Neural crest cell (in vitro differentiated cells): Measurements from ENCODE around the gene ST6GAL1. TPM values are rescaled to one million over a fixed set of nuclear protein-coding genes. Genes with fewer than 3 reads are reported as not detected.
A peak's percentile ranks its signal among the peaks of the same experiment; 100 is the strongest.

Source experiments
- DNase-seq: peaks from one replicate; pipeline ENCODE4 v3.0.0; 2021; ENCODE audit warnings: low read depth, mixed read lengths, low spot score
- H3K27ac Mint-ChIP-seq: one replicate; pipeline ENCODE4 v1.8.0; 2021; ENCODE audit warnings: mild to moderate bottlenecking, mixed read lengths; ENCODE audit not compliant: unreplicated experiment
- H3K27me3 Mint-ChIP-seq: 2 replicates; pipeline ENCODE4 v1.8.0; 2021; ENCODE audit warnings: low read depth, mild to moderate bottlenecking, mixed read lengths
- H3K36me3 Mint-ChIP-seq: 2 replicates; pipeline ENCODE4 v1.8.0; 2021; ENCODE audit warnings: low read depth, mild to moderate bottlenecking, mixed read lengths
- H3K4me1 Mint-ChIP-seq: 2 replicates; pipeline ENCODE4 v1.8.0; 2021; ENCODE audit warnings: mixed read lengths
- H3K4me3 Mint-ChIP-seq: one replicate; pipeline ENCODE4 v1.8.0; 2021; ENCODE audit warnings: mild to moderate bottlenecking, mixed read lengths
- H3K9me3 Mint-ChIP-seq: 2 replicates; pipeline ENCODE4 v1.8.0; 2021; ENCODE audit warnings: mixed read lengths
- CTCF ChIP-seq: fragments of 200-600 bp; sonication (generic); conservative IDR thresholded peaks from 2 replicates; pipeline ENCODE4 v1.5.0; 2021; ENCODE audit warnings: antibody characterized with exemption, mild to moderate bottlenecking
- total RNA-seq: library from RNA; stranded (reverse); gene quantifications from 2 replicates; pipeline ENCODE4 v1.2.1, GENCODE V29; 2021

The ST6GAL1 gene
- total RNA-seq, 1 donor from 2014 or later = 32.6 TPM

DNA sequence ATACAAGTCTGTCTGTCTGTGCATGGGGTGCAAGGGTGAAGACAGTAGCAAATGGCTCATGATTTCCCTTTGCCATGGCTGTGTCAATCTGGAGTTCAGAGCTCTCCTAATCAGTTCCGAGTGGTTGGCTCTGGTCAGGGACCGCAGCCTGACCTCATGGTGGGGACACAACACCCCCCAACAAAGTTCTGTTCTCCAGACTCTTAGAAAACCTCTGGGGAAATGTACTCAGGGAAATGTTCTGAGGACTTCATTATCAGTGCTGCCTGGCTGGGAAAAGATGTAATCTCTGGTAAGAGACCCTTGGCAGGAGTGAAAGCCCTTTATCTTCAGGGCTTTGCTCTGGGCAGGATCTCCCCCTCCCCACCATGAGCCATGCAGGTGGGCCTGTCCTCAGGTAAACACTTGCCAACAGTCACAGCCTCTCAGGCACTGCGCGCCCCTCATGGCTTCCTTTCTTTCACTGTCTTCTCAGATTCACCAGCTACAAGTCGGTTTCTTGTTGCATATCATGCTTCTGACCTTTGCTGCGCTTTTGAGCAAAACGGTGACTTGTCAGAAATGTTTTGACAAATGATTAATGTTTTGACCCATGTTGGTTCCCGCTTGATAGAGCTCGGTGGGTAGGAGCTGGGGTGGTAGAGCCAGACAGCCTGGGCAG lies 95.5 kb downstream of the ST6GAL1 start:
- peaks cover 32% of the 10 kb centered on the region for H3K4me1 Mint-ChIP-seq
- no peak for DNase-seq

GRCh38 chr3:187026317-187026670 lies 96.0 kb downstream of the ST6GAL1 start:
- H3K36me3 Mint-ChIP-seq = peaks cover 16% of the 10 kb centered on the region
- H3K9me3 Mint-ChIP-seq = no peaks in the 10 kb centered on the region
- H3K27me3 Mint-ChIP-seq = no peaks in the 10 kb centered on the region
- H3K4me1 Mint-ChIP-seq = peaks cover 32% of the 10 kb centered on the region
- no peak for DNase-seq
- no peak for TF ChIP-seq CTCF
- H3K4me3 Mint-ChIP-seq = no peak overlapping the region
- no peak overlapping the region for H3K27ac Mint-ChIP-seq

More for the DNA sequence above, 95.5 kb downstream of the ST6GAL1 start:
- Mint-ChIP-seq H3K36me3 (peaks cover 16% of the 10 kb centered on the region), H3K4me3 (no peak overlapping the region), H3K9me3 (no peaks in the 10 kb centered on the region), H3K27ac (peak overlapping the region; percentile 13), H3K27me3 (no peaks in the 10 kb centered on the region)
- TF ChIP-seq CTCF = no peak

- no peak for TF ChIP-seq CTCF
- no peaks in the 10 kb centered on the region for H3K9me3 Mint-ChIP-seq
- peak overlapping the region; percentile 0 for H3K27ac Mint-ChIP-seq
- H3K4me3 Mint-ChIP-seq = no peak overlapping the region
- no peaks in the 10 kb centered on the region for H3K27me3 Mint-ChIP-seq
- peaks cover 19% of the 10 kb centered on the region for H3K36me3 Mint-ChIP-seq
- DNase-seq = no peak
- H3K4me1 Mint-ChIP-seq = peaks cover 32% of the 10 kb centered on the region
Observed at GRCh38 chr3:187027531-187028278, 97.4 kb downstream of the ST6GAL1 start.

- Mint-ChIP-seq H3K4me3 (no peak overlapping the region), H3K36me3 (peaks cover 31% of the 10 kb centered on the region), H3K9me3 (peaks cover 16% of the 10 kb centered on the region), H3K27ac (no peak overlapping the region), H3K4me1 (peaks cover 27% of the 10 kb centered on the region), H3K27me3 (no peaks in the 10 kb centered on the region)
- TF ChIP-seq CTCF = no peak
- DNase-seq = no peak
Observed at GRCh38 chr3:187031934-187032333, 101.6 kb downstream of the ST6GAL1 start.

GRCh38 chr3:187036394-187036793 lies 106.1 kb downstream of the ST6GAL1 start:
- Mint-ChIP-seq H3K36me3 (peaks cover 33% of the 10 kb centered on the region), H3K27ac (no peak overlapping the region), H3K27me3 (no peaks in the 10 kb centered on the region), H3K4me3 (no peak overlapping the region), H3K9me3 (peaks cover 16% of the 10 kb centered on the region), H3K4me1 (no peaks in the 10 kb centered on the region)
- no peak for TF ChIP-seq CTCF
- no peak for DNase-seq
